Nucleus accumbens (tissue), 56 donors: Measurements from ENCODE around the gene TRIM28.

Experiments used
- DNase-seq, 56 donors: peaks; one replicate each; lab custom pipeline; 2025; lab: John Stamatoyannopoulos, UW

Gene TRIM28

GRCh38 chr19:58558623-58559274 is 14.9 kb downstream of the TRIM28 start:
- DNase-seq = no peak

- no peak for DNase-seq
These were observed 15.6 kb downstream of the TRIM28 start for GRCh38 chr19:58559275-58560006.

GRCh38 chr19:58560007-58560887 is 16.4 kb downstream of the TRIM28 start:
- no peak for DNase-seq

GRCh38 chr19:58560921-58561320 is 17.1 kb downstream of the TRIM28 start:
- no peak for DNase-seq

- no peak for DNase-seq
These were observed 17.7 kb downstream of the TRIM28 start for GRCh38 chr19:58561373-58562121.

- no peak for DNase-seq
These were observed 18.5 kb downstream of the TRIM28 start for GRCh38 chr19:58562122-58563033.

GRCh38 chr19:58563034-58563573 is 19.2 kb downstream of the TRIM28 start:
- no peak for DNase-seq

GRCh38 chr19:58563823-58564222 is 20.0 kb downstream of the TRIM28 start:
- DNase-seq = no peak

- DNase-seq = no peak
These were observed 23.1 kb downstream of the TRIM28 start for GRCh38 chr19:58566989-58567388.

GRCh38 chr19:58568453-58569130 is 24.7 kb downstream of the TRIM28 start:
- DNase-seq = no peak

GRCh38 chr19:58569191-58569942 is 25.5 kb downstream of the TRIM28 start:
- no peak for DNase-seq

GRCh38 chr19:58569943-58570670 is 26.2 kb downstream of the TRIM28 start:
- no peak for DNase-seq

- DNase-seq = no peak
These were observed 27.1 kb downstream of the TRIM28 start for GRCh38 chr19:58570770-58571574.

- DNase-seq = no peak
These were observed 27.7 kb downstream of the TRIM28 start for GRCh38 chr19:58571575-58571947.

- DNase-seq = no peak
These were observed 28.4 kb downstream of the TRIM28 start for GRCh38 chr19:58572026-58572817.
